AG04449 (cell line): ENCODE data around the gene DIP2C.

Experiments
- CTCF ChIA-PET: fragments of 350-600 bp; formaldehyde crosslinking; extraction: SDS; loops from one replicate; lab custom pipeline; 2021; ENCODE audit warnings: antibody characterized with exemption; lab: Yijun Ruan, JAX
- POLR2A ChIA-PET: fragments of 400-600, 350-600 bp; formaldehyde crosslinking; extraction: SDS; loops from one replicate; lab custom pipeline; 2020; ENCODE audit warnings: antibody characterized with exemption, inconsistent platforms; lab: Yijun Ruan, JAX
- DNase-seq: peaks from one replicate; pipeline ENCODE4 v3.0.0-alpha.2; 2010; ENCODE audit warnings: low read depth, low spot score
- H3K4me3 ChIP-seq: 2 replicates; pipeline ENCODE4 v1.5.1; 2011; ENCODE audit warnings: low read depth, mild to moderate bottlenecking, control low read depth, low read length
- TF ChIP-seq, protein P1 (sequence below): IDR thresholded peaks from one replicate; pipeline ENCODE4 v1.5.1; 2011; ENCODE audit warnings: mild to moderate bottlenecking, moderate library complexity, low read length, control low read depth, inconsistent platforms; ENCODE audit not compliant: insufficient read depth; ENCODE audit errors: missing control alignments

DIP2C gene

GRCh38 chr10:725786-726185 lies 36.3 kb upstream of the DIP2C start:
- DNase-seq, result no peak
- ChIA-PET CTCF (interaction anchor here (0.9 kb wide), 1 partner anchor 215 kb away, joined by 3 read pairs; no protein-coding TSS in a partner anchor), POLR2A (no interaction called here)
- TF ChIP-seq, protein P1, sequence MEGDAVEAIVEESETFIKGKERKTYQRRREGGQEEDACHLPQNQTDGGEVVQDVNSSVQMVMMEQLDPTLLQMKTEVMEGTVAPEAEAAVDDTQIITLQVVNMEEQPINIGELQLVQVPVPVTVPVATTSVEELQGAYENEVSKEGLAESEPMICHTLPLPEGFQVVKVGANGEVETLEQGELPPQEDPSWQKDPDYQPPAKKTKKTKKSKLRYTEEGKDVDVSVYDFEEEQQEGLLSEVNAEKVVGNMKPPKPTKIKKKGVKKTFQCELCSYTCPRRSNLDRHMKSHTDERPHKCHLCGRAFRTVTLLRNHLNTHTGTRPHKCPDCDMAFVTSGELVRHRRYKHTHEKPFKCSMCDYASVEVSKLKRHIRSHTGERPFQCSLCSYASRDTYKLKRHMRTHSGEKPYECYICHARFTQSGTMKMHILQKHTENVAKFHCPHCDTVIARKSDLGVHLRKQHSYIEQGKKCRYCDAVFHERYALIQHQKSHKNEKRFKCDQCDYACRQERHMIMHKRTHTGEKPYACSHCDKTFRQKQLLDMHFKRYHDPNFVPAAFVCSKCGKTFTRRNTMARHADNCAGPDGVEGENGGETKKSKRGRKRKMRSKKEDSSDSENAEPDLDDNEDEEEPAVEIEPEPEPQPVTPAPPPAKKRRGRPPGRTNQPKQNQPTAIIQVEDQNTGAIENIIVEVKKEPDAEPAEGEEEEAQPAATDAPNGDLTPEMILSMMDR, result no peak
- no peak overlapping the region for H3K4me3 ChIP-seq

- POLR2A ChIA-PET, result no interaction called here
- CTCF ChIA-PET, result no interaction called here
- TF ChIP-seq, protein P1, result no peak
- no peak for DNase-seq
- H3K4me3 ChIP-seq, result no peak overlapping the region
These were observed 35.8 kb upstream of the DIP2C start for GRCh38 chr10:725302-725701.

GRCh38 chr10:723973-724372 lies 34.5 kb upstream of the DIP2C start:
- POLR2A ChIA-PET, result no interaction called here
- no peak for DNase-seq
- TF ChIP-seq, protein P1, result no peak
- no peak overlapping the region for H3K4me3 ChIP-seq
- CTCF ChIA-PET, result no interaction called here

- no peak overlapping the region for H3K4me3 ChIP-seq
- TF ChIP-seq, protein P1, result no peak
- POLR2A ChIA-PET, result no interaction called here
- DNase-seq, result no peak
- CTCF ChIA-PET, result no interaction called here
These were observed 33.0 kb upstream of the DIP2C start for GRCh38 chr10:722281-723060.

DNA sequence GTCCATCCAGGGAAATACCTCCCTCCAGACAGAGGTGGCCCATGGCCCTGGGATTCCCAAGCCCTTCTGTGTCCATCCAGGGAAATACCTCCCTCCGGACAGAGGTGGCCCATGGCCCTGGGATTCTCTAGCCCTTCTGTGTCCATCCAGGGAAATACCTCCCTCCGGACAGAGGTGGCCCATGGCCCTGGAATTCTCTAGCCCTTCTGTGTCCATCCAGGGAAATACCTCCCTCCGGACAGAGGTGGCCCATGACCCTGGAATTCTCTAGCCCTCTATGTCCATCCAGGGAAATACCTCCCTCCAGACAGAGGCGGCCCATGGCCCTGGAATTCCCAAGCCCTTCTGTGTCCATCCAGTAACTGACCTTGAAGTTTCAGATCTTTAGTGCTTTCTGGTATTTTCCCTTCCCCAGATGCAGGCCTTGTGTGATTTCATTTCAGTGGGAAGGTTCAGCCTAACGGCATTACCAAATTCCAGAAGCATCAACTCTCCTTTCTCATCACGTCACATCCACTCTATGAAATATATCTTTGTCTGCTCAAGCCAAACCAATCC lies 28.8 kb upstream of the DIP2C start:
- no peak for DNase-seq
- TF ChIP-seq, protein P1, result no peak
- ChIA-PET POLR2A (no interaction called here), CTCF (no interaction called here)
- no peak overlapping the region for H3K4me3 ChIP-seq

GRCh38 chr10:717458-717857 lies 28.0 kb upstream of the DIP2C start:
- DNase-seq, result no peak

More at GRCh38 chr10:717458-717857, 28.0 kb upstream of the DIP2C start:
- POLR2A ChIA-PET, result no interaction called here
- TF ChIP-seq, protein P1, result no peak
- CTCF ChIA-PET, result no interaction called here
- H3K4me3 ChIP-seq, result no peak overlapping the region
